Osteocyte (in vitro differentiated cells): ENCODE data around the gene CLIC3. TPM values are rescaled to one million over a fixed set of nuclear protein-coding genes. Genes with fewer than 3 reads are reported as not detected.

ENCODE experiments used
- DNase-seq: peaks from one replicate; pipeline ENCODE4 v3.0.0; 2021; ENCODE audit warnings: mixed read lengths; ENCODE audit not compliant: unreplicated experiment; ENCODE audit errors: extremely low spot score
- H3K27ac Mint-ChIP-seq: one replicate; pipeline ENCODE4 v1.8.0; 2021; ENCODE audit warnings: mild to moderate bottlenecking, mixed read lengths; ENCODE audit not compliant: unreplicated experiment
- H3K27me3 Mint-ChIP-seq: one replicate; pipeline ENCODE4 v1.8.0; 2021; ENCODE audit warnings: mixed read lengths; ENCODE audit not compliant: unreplicated experiment
- H3K36me3 Mint-ChIP-seq: one replicate; pipeline ENCODE4 v1.8.0; 2021; ENCODE audit warnings: mixed read lengths; ENCODE audit not compliant: unreplicated experiment
- H3K4me1 Mint-ChIP-seq: one replicate; pipeline ENCODE4 v1.8.0; 2021; ENCODE audit warnings: mixed read lengths; ENCODE audit not compliant: unreplicated experiment
- H3K4me3 Mint-ChIP-seq: one replicate; pipeline ENCODE4 v1.8.0; 2021; ENCODE audit warnings: mild to moderate bottlenecking, moderate library complexity, mixed read lengths; ENCODE audit not compliant: unreplicated experiment
- H3K9me3 Mint-ChIP-seq: one replicate; pipeline ENCODE4 v1.8.0; 2021; ENCODE audit warnings: mixed read lengths; ENCODE audit not compliant: unreplicated experiment
- total RNA-seq: library from RNA; stranded (reverse); gene quantifications from 2 replicates; pipeline ENCODE4 v1.2.1, GENCODE V29; 2021
- TF ChIP-seq, protein P1 (sequence below): fragments of 200-600 bp; sonication (generic); IDR thresholded peaks from 2 replicates; pipeline ENCODE4 v1.5.0; 2021; ENCODE audit warnings: antibody characterized with exemption, mild to moderate bottlenecking, moderate library complexity

Gene CLIC3
- total RNA-seq, 1 donor from 2014 or later = not detected

DNA sequence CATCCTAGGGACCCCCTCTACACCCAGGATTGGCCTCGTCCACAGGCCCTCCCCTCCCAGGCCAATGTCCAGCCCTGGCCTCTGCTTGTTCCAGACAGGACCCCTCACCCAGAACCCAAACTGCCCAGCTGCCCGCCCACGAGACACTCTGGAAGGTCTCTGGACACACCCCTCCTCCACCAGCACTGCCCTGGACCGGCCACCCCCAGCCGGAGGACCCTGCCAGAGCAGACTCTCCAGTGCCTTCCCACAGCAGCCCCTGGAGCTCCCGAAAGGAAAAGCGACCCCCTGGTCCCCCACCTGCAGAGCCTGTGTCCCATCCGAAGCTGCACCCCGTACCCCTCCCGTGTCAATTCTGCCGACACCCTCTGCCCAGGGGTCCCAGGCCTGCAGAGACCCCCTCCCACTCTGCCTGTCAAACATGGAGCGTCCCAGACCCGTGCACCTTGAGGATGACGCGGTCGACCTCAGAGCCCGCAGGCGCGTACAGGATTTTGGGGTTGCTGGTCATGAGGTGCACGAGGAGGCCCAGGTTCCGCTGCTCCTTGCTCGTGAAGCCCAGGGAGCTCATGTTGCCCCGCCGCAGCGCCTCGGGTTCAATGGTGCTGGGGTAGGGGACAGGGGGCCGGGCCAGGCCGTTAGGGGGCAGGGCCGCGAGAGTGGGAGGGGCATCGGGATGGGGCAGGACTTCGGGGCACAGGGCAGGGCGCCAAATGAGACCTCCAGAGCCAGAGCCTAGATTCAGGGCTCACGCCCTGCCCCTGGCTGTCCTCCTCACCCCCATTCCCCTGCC, 23.7 kb upstream of the CLIC3 start:
- Mint-ChIP-seq H3K4me1 (no peaks in the 10 kb centered on the region), H3K9me3 (no peaks in the 10 kb centered on the region), H3K27ac (no peak overlapping the region), H3K27me3 (no peaks in the 10 kb centered on the region), H3K4me3 (no peak overlapping the region), H3K36me3 (peaks cover 3% of the 10 kb centered on the region)
- TF ChIP-seq, protein P1, sequence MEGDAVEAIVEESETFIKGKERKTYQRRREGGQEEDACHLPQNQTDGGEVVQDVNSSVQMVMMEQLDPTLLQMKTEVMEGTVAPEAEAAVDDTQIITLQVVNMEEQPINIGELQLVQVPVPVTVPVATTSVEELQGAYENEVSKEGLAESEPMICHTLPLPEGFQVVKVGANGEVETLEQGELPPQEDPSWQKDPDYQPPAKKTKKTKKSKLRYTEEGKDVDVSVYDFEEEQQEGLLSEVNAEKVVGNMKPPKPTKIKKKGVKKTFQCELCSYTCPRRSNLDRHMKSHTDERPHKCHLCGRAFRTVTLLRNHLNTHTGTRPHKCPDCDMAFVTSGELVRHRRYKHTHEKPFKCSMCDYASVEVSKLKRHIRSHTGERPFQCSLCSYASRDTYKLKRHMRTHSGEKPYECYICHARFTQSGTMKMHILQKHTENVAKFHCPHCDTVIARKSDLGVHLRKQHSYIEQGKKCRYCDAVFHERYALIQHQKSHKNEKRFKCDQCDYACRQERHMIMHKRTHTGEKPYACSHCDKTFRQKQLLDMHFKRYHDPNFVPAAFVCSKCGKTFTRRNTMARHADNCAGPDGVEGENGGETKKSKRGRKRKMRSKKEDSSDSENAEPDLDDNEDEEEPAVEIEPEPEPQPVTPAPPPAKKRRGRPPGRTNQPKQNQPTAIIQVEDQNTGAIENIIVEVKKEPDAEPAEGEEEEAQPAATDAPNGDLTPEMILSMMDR = no peak
- no peak for DNase-seq

DNA sequence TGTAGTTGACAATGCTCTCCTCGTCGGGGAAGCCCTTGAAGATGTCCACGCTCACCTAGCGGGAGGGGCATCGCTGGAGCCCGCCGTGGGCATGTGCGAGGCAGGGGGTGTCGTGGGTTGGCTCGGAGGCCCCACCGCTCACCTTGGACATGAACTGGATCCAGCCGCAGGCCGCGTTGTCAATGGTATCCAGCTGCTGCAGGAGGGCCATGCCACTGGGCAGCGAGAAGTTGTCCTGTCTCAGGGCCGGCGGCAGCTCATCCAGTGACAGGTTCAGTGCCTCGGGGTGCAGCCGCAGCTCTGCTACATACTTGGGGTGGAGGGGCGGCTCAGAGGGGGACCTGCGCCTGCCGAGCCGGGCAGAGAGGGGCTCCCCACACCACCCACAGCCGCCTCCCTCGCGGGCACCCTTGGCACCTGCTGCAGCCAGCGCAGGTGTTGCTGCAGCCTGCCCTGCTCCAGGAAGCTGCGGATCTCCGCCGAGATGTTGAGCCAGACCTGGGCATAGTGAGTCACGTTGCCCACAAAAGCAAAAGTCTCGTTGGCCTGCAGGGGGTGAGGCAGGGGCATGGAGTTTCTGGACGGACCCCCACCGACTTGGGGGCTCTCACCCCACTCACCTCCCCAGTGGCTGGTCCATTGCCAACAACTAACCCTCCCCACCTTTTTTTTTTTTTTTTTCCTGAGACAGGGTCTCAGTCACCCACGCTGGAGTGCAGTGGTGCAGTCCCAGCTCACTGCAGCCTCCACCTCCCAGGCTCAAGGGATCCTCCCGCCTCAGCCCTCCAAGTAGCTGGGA, 22.6 kb upstream of the CLIC3 start:
- no peak overlapping the region for H3K4me3 Mint-ChIP-seq
- H3K36me3 Mint-ChIP-seq = peaks cover 5% of the 10 kb centered on the region
- DNase-seq = no peak
- H3K27me3 Mint-ChIP-seq = no peaks in the 10 kb centered on the region
- no peaks in the 10 kb centered on the region for H3K4me1 Mint-ChIP-seq
- H3K27ac Mint-ChIP-seq = no peak overlapping the region
- H3K9me3 Mint-ChIP-seq = no peaks in the 10 kb centered on the region
- TF ChIP-seq, protein P1 = no peak

DNA sequence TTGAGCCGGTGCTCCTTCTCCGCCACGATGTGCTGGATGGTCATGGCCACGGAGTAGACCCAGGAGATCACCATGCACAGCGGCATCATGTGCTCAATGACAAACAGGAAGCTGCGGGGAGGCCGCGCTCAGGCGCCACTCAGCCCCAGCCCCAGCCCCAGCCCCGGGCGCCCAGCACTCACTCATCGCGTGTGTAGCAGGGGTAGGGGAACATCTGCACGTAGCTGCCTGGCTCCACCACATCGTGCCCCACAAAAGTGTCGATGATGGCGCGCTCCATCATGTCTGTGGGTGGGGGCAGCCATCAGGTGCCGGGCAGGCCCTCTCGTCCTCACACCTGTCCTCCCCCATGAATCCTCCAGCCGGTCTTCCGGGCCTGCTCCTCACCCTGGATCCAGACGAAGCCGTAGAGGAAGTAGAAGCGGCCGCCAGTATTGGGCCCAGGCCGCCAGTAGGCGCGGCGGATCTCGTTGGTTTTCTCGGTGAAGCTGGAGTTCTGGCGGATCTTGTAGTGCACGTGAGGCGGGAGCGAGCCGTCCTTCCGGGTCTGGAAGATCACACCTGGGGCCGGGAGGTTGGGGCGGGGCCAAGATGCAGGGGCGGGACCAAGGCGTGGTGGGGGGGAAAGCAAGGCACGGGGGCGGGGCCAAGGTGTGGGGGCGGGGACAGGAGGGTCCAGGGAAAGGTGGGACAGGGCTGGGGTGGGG, 21.6 kb upstream of the CLIC3 start:
- Mint-ChIP-seq H3K36me3 (peaks cover 5% of the 10 kb centered on the region), H3K9me3 (no peaks in the 10 kb centered on the region), H3K27ac (no peak overlapping the region), H3K4me3 (no peak overlapping the region), H3K4me1 (no peaks in the 10 kb centered on the region), H3K27me3 (no peaks in the 10 kb centered on the region)
- TF ChIP-seq, protein P1 = no peak
- DNase-seq = no peak

DNA sequence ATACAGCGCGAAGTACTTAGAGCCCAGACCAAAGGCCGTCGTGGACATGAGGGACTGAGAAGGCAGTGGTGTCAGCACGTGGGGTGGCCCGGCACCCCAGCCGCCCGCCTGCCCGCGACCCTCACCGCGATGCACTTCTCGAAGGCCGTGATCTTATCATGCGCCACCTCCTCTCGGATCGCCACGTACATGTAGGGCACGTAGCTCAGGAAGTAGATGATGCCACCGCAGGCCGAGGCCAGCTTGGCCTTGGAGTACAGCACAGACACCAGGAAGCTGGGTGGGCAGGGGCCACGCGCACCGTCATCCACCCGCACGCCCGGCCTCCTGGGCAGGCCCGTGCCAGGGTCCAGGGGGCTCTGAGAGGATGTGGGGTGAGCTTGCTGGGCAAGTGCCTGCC, 20.7 kb upstream of the CLIC3 start:
- TF ChIP-seq, protein P1 = no peak
- DNase-seq = no peak
- Mint-ChIP-seq H3K27me3 (no peaks in the 10 kb centered on the region), H3K4me1 (no peaks in the 10 kb centered on the region), H3K27ac (no peak overlapping the region), H3K4me3 (no peak overlapping the region), H3K36me3 (peaks cover 5% of the 10 kb centered on the region), H3K9me3 (no peaks in the 10 kb centered on the region)
